GM18870 (cell line): Measurements from ENCODE around the gene HSH2D.
"Not testable (repeated sequence)": the region's sequence is repeated elsewhere in the genome, so short reads cannot be mapped to it uniquely, and the experiment has no call there.

ENCODE experiments used
- ATAC-seq: cut with Tn5 transposase; IDR thresholded peaks from one replicate; pipeline ENCODE4 v1.9.1; 2021; ENCODE audit warnings: moderate library complexity; ENCODE audit not compliant: unreplicated experiment

Gene HSH2D

GRCh38 chr19:16143399-16144215 is at the start of gene HSH2D:
HSH2D (plus strand) TSS chr19:16143685; CDS start chr19:16148751, 5,066 bp downstream.
- ATAC-seq: peak; percentile 40

GRCh38 chr19:16094360-16095070 is 49.0 kb upstream of the HSH2D start:
- no peak for ATAC-seq

GRCh38 chr19:16095071-16095571 is 48.4 kb upstream of the HSH2D start:
- ATAC-seq: no peak

GRCh38 chr19:16096280-16096855 is 47.1 kb upstream of the HSH2D start:
- ATAC-seq: no peak

- no peak for ATAC-seq
Observed at GRCh38 chr19:16098416-16098768, 45.1 kb upstream of the HSH2D start.

- no peak for ATAC-seq
Observed at GRCh38 chr19:16098821-16099220, 44.7 kb upstream of the HSH2D start.

GRCh38 chr19:16099314-16099965 is 44.0 kb upstream of the HSH2D start:
- ATAC-seq: not testable (repeated sequence)

- ATAC-seq: no peak
Observed at GRCh38 chr19:16100524-16100923, 43.0 kb upstream of the HSH2D start.

- no peak for ATAC-seq
Observed at GRCh38 chr19:16104722-16105121, 38.8 kb upstream of the HSH2D start.

- ATAC-seq: no peak
Observed at GRCh38 chr19:16106121-16106520, 37.4 kb upstream of the HSH2D start.

- ATAC-seq: peak; percentile 51
Observed at GRCh38 chr19:16111160-16111908, 32.2 kb upstream of the HSH2D start, which contains the start of gene RAB8A. RAB8A (plus strand) TSS chr19:16111889; CDS start chr19:16111902, 13 bp downstream.

GRCh38 chr19:16111909-16112752 is 31.4 kb upstream of the HSH2D start:
- no peak for ATAC-seq

- no peak for ATAC-seq
Observed at GRCh38 chr19:16112778-16113177, 30.7 kb upstream of the HSH2D start.

- ATAC-seq: no peak
Observed at GRCh38 chr19:16113727-16114126, 29.8 kb upstream of the HSH2D start.

- no peak for ATAC-seq
Observed at GRCh38 chr19:16115301-16116039, 28.0 kb upstream of the HSH2D start.

GRCh38 chr19:16116067-16116466 is 27.4 kb upstream of the HSH2D start:
- ATAC-seq: no peak

GRCh38 chr19:16117594-16118033 is 25.9 kb upstream of the HSH2D start:
- ATAC-seq: no peak

- ATAC-seq: peak; percentile 74
Observed at GRCh38 chr19:16118489-16119033, 24.9 kb upstream of the HSH2D start.
